Measurements from ENCODE around the gene FBXW7.

DNA sequence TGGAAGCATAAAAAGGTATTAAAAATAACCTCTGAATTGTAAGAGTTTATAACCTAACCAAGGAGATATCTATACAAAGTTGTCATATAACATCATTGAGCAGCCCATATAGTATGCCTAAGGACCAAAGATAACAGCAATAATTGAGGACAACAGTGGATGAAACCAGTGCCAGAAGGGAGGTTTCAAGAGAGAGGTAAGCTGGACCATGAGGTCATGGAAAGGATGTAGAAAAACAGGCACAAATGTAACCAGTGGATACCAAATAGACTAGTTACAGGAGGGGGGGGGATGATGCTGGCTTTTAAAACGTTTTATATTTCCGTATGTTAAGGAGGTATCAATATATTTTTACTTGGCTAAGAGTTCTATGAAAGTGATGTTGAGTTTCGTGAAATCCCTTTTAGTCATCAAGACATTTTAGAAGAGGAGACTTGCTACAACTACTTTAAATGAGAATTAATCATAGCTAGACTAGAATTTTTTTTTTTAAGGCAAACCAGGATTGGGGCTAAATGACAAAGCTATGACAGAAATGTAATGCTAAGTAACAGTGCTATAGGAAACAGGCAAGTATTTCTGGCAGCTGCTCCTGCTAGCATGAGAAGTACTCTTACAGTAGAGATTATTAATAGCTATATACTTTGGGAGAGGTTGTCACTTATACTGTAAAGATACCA, 161.1 kb downstream of the FBXW7 start:
- no peak for TF ChIP-seq POLR2AphosphoS5 (IDR thresholded peaks at IDR 0.05)
- TF ChIP-seq, protein P1, sequence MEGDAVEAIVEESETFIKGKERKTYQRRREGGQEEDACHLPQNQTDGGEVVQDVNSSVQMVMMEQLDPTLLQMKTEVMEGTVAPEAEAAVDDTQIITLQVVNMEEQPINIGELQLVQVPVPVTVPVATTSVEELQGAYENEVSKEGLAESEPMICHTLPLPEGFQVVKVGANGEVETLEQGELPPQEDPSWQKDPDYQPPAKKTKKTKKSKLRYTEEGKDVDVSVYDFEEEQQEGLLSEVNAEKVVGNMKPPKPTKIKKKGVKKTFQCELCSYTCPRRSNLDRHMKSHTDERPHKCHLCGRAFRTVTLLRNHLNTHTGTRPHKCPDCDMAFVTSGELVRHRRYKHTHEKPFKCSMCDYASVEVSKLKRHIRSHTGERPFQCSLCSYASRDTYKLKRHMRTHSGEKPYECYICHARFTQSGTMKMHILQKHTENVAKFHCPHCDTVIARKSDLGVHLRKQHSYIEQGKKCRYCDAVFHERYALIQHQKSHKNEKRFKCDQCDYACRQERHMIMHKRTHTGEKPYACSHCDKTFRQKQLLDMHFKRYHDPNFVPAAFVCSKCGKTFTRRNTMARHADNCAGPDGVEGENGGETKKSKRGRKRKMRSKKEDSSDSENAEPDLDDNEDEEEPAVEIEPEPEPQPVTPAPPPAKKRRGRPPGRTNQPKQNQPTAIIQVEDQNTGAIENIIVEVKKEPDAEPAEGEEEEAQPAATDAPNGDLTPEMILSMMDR (IDR thresholded peaks at IDR 0.05): no peak
- no peak for TF ChIP-seq POLR2A (IDR thresholded peaks at IDR 0.05)
- TF ChIP-seq EP300 (IDR thresholded peaks at IDR 0.05): no peak
